ENCODE results near the gene SPOCK3.

DNA sequence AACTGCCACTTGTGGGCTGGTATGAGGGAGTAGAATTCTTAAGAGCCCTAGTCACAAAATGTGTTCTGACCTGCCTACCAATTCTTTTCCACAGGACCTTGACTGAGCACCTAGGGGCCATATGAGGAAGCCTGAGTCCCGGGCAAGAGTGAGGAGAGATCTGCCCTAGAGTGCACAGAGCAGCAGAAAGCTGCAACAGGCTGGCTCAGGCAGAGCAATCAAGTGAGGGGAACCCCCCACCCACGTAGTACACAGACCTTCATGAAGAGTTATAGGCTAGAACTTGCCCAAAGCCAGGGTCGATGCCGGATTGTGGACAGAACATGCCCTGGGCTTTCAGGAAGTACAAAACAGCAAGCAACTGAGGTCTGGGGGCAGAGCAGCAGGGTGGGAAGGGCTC, 117.0 kb downstream of the SPOCK3 start:
- no peak for TF ChIP-seq CTCF (IDR thresholded peaks at IDR 0.05; ENCODE audit: low read depth, low read length, missing input control)
- TF ChIP-seq SP1 (IDR thresholded peaks at IDR 0.05): no peak
- TF ChIP-seq REST (IDR thresholded peaks at IDR 0.05): no peak
- TF ChIP-seq TAF1 (conservative IDR thresholded peaks at IDR 0.05): no peak

Data from liver (tissue), 3 donors.